Epithelial cell of esophagus (primary cell): ENCODE measurements around the gene REPIN1.

Source experiments
- DNase-seq: peaks from one replicate; pipeline ENCODE4 v3.0.0; 2010; ENCODE audit warnings: low read depth
- H3K4me3 ChIP-seq: 2 replicates; pipeline ENCODE4 v1.5.1; 2011; ENCODE audit warnings: mild to moderate bottlenecking, low read length, control low read depth
- TF ChIP-seq, protein P1 (sequence below): IDR thresholded peaks from 2 replicates; pipeline ENCODE4 v1.5.1; 2011; ENCODE audit warnings: low read depth, mild to moderate bottlenecking, low read length, control low read depth, inconsistent platforms; ENCODE audit not compliant: insufficient read depth; ENCODE audit errors: missing control alignments

REPIN1 gene

DNA sequence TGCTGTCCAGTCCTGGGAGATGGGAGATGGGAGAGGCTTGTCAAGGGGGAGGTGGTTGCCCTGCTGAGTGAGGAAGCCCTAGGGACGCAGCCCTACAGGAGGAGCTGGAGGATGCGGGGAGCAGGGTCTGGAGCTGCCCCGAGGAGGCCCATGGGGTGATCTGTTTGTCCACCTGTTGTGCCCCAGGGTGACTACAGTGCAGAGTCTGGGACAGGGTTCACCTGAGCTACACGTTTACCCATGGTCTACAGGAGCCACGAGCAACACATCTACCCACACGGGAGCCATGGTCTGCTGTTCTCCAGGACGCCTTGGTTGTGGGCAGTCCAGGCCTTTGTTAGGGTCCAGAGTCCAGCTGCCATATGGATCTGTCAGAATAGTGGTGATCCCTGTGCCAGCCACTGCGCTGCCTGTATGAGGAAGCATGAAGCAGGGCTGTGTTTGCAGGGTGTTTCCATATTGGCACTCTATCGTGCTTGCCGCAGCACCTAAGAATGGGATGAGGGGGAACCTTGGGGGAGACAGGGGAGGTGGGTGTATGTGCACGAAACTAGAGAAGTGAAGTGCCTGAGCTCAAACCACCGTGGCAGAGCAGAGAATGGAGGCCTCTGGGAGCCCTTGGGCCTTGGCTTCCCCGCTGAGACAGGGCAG, 34.2 kb downstream of the REPIN1 start:
- DNase-seq, result no peak
- TF ChIP-seq, protein P1, sequence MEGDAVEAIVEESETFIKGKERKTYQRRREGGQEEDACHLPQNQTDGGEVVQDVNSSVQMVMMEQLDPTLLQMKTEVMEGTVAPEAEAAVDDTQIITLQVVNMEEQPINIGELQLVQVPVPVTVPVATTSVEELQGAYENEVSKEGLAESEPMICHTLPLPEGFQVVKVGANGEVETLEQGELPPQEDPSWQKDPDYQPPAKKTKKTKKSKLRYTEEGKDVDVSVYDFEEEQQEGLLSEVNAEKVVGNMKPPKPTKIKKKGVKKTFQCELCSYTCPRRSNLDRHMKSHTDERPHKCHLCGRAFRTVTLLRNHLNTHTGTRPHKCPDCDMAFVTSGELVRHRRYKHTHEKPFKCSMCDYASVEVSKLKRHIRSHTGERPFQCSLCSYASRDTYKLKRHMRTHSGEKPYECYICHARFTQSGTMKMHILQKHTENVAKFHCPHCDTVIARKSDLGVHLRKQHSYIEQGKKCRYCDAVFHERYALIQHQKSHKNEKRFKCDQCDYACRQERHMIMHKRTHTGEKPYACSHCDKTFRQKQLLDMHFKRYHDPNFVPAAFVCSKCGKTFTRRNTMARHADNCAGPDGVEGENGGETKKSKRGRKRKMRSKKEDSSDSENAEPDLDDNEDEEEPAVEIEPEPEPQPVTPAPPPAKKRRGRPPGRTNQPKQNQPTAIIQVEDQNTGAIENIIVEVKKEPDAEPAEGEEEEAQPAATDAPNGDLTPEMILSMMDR, result no peak

DNA sequence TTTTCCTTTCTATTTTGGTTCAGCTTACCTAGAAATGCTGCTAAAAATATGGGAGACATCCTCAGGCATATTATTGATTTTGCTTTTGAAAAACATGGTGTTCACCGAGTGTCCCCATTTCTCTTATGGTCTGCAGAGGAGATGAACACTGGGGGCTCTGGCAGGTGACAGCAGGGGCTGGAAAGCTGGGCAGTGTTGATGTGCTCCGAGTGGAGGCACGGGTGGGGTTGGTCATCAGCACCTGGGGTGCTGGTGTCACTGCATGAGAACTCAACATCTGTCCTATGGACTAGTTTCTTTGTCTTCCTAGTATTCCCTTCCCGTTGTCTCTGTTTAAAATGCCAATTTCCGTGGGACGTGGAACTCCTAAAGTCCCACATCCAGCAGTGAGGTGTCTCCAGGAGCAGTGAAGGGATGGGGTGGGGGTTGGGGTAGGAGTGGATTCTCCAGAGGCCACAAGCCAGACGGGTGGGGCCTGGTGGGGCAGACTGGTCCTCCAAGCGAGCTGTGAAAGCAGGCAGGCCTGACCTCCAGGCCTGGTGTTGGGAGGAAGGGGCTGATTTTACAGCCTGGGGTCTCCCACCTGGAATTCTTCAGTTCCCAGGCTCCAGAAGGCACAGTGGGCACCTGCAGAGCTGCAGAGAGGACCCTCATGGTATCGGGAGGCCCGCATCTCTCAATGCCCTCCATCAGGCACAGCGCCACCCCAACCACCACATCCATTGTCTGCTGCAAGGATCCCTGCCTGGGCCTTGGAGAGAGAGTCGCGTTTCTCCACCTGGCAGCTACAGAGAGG, 35.0 kb downstream of the REPIN1 start:
- H3K4me3 ChIP-seq, result no peak overlapping the region
- TF ChIP-seq, protein P1, result no peak
- no peak for DNase-seq

More for the DNA sequence above, 34.2 kb downstream of the REPIN1 start:
- H3K4me3 ChIP-seq, result no peak overlapping the region

DNA sequence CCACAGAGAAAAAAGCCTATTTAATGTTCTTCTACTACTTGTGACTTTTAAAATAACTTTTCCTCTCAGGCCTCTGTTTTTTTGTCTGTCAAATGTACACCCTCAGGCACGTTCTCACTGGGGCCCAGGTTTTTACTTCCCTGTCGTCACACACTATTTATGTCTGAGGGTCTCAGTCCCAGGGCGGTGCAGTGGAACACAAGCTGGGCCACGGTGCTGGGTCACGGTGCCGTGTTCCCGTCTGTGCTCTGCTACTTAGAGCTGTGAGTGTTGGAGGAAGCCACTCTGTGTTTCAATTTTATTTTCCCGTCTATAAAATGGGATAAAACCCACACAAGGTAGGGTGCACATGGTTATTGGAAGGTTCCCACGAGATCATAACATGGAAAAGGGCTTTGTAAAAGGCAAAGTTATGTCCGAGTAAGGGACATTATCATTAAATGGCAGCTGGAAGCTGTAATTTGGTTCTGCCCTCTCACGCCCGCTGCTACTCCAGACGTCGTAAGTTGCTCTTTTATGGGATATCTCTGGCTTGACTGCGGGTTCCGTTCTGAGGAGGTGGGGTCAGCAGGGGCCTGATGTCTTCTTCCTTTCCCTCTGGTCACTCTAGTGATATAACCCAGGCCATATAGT, 35.7 kb downstream of the REPIN1 start:
- TF ChIP-seq, protein P1, result no peak

DNA sequence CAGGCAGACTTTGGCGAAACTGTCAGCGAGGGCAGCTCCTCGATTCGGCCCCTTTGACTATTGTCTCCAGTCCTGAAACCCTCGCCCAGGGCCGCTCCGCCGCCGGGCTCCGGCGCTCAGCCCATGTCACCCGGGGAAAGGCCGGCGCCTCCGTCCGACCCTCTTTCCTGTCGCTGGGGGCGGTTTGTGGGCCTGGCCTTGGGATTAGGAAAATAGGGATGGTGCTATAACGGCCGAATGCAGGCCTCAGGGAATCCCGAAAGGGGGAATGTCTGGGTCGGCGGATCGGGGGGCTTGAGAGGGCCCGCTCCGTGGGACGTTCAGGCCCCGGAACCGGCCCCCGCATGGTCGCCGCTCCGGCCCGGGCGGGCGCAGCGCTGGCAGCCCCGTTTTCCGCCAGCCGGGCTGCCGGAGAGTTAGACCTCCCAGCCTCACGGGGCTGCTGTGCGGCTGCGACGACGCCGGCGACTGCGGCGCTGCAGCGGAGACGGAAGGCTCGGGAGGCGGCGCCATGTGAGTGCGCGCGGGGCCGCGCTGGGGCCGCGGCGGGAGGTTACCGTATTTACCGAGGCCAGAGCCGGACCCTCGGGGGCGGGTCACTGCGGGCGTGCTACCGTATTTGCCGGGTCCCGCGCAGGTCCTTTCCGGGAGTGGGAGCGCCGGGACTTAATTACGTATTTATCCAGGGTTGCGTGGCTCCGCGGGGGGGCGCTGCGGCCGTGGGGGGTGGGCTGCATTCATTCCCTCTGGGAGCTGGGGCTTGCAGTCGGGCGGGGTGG, 36.4 kb downstream of the REPIN1 start:
- peak; percentile 82 for DNase-seq
- peak overlapping the region; percentile 62 for H3K4me3 ChIP-seq
- TF ChIP-seq, protein P1, result peak; percentile 21

More for the DNA sequence above, 35.7 kb downstream of the REPIN1 start:
- H3K4me3 ChIP-seq, result peak overlapping the region; percentile 62
- no peak for DNase-seq

DNA sequence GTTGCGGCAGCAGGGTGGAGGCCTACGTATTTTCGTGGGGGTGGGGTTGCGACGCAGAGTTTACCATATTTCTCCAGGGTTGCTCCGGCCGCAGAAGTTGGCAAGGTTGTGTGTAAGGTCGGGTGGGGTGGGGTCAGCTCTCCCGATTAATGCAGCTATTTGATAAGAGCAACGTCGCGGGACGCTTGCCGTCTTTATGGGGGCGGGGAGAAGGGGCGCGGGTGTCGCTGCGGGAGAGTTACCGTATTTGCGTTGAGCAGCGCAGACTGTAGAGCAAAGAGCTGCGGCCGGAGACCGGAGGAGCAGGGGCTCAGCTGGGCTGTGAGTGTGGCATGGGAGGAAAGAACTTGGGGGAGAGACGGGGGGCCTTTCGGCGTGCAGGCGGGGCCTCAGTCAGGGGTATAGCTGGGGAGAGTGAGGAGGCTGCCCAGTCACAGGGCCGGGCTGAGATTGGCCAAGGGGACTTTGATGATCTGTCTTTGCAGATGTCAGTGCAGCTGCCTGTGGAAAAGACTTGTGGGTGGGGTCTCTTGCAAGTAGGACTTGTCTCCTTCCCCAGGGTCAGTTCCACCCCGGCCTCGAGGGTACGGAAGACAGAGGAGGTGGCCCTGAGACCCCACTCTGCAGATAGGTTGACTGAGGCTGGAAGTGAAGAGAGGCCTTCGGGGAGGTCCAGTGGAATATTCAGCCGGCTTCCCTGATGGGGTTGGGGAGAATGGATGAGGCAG, 37.1 kb downstream of the REPIN1 start:
- peak overlapping the region; percentile 62 for H3K4me3 ChIP-seq
- DNase-seq, result no peak
- TF ChIP-seq, protein P1, result no peak

DNA sequence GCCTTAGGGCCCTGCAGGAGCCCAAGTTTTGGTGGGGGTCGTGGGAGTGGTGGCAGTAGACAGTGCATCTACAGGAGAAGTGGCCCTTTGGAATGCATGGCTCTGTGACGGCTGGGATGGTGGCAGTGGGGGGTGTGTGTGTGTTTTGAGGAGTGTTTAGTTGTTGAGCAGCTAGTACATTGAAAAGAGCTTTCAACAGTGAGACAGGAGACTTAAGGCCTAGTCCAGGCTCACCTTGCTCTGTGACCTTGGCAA, 37.6 kb downstream of the REPIN1 start:
- TF ChIP-seq, protein P1, result no peak
- peak overlapping the region; percentile 62 for H3K4me3 ChIP-seq
- no peak for DNase-seq
